Hematopoietic multipotent progenitor cell (in vitro differentiated cells): ENCODE results near the gene S100PBP. TPM values are rescaled to one million over a fixed set of nuclear protein-coding genes. Genes with fewer than 3 reads are reported as not detected.

ENCODE experiments used
- DNase-seq, 3 donors: peaks; one replicate each; pipeline ENCODE4 v3.0.0-alpha.2; 2011 to 2015; ENCODE audit warnings: low read depth in 2 of 3, low spot score in 2 of 3
- total RNA-seq: library from RNA; depleted of rRNA; stranded (reverse); fragments of >200 nt; gene quantifications from one replicate; pipeline ENCODE4 v1.2.3, GENCODE V29; 2012

S100PBP gene
- total RNA-seq, 1 donor, result 25.0 TPM

DNA sequence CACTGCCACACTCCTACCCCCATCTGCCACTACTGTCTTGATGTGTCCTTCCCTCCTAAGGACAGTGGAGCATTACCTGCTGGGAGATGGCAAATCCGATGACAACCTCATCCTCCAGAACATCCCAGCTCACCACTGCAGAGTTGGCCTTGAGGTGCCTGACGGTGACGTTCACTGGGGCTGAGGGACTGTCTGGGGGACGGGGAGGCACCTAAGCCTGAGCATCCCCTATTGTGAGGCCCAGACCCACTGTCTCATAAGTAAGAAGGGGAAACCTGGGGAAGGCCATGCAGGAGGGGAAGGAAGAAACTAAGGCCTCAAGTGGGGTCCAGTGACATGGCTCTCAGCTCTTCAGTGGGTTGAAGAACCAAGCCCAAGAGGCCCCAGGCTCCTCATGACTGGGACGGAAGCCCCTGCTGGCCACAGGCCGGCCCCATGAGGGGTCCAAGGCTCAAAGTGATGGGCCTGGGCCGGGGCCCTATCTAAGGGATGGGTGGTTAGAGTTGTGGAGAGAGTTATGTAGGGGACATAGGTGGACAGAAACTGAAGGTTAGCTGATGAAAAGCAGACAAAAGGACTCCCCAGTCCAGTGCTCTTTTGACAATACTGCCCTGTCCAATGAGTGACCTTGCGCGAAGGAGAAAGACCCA lies 51.5 kb downstream of the S100PBP start:
- no peak for DNase-seq

DNA sequence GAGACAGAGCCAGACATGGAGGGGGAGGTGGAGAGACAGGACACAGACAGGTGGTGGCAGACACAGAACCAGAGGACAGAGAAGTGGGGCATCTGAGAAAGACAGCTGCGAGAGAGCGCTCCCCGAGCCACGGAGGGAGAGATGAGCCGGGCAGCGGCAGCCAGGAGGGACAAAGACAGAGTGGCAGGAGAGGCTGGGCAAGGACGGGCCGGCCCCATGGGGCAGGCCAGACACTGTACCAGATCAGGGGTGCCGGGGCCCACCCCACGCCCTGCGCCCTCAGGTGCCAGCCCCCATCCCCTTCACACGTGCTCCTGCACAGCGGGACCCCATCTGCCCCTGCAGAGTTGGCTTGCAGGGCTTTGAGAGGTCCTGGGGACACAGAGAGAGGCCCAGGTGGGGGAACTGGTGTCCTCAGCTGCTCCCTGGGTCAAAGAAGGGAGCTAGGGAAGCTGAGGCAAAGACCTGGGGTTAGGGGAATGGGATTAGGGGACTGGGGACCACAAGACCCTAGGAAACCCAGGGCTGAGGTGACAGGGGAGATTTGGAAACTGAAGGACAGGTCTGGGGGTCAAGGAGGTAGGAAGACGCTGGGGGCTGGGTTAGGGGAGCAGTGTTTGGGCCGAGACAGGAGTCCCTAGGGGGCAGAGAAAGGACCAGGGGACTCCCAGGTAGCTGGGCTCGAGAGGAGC lies 52.6 kb downstream of the S100PBP start:
- no peak for DNase-seq

DNA sequence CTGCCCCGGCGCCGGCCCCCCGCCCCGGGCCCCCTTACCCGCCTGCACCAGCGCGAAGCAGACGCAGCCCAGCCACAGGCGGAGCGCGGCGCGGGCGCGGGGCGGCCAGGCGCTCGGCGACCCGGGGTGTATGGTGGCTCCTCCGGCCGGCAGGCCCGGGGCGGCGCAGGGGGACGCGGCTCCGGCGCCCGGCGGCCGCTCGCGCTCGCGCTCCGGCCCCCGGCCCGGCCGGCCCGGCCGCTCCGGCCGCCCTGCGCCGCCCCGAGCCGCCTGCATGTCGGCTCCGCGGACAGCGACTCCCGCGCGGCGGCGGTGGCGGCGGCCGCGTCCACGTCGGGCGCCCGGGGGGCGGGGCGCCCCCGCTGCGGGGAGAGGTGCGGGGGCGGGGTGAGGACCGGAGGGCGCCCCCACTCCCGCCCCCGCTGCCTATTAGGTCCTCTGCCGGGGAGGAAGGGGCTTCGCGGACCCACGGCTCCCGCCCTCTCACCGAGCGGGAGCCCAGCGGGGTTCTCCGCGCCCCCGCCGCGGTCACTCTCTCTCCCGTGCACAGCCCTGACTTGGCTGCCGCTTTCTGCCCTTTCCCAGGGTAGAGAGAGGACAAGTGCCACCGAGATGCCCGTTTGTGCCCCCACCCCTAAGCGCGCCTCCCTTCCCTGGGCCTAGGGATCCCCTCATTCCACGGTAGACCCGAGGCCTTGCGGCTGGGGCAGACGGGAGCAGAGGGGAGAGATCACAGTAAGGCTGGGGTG lies 53.3 kb downstream of the S100PBP start, which contains the start of gene FNDC5:
TSS of gene FNDC5 (minus strand) at position 298 of the 749 bp plus-strand sequence.
- peak in 1 of 3 donors; percentile 44 for DNase-seq

DNA sequence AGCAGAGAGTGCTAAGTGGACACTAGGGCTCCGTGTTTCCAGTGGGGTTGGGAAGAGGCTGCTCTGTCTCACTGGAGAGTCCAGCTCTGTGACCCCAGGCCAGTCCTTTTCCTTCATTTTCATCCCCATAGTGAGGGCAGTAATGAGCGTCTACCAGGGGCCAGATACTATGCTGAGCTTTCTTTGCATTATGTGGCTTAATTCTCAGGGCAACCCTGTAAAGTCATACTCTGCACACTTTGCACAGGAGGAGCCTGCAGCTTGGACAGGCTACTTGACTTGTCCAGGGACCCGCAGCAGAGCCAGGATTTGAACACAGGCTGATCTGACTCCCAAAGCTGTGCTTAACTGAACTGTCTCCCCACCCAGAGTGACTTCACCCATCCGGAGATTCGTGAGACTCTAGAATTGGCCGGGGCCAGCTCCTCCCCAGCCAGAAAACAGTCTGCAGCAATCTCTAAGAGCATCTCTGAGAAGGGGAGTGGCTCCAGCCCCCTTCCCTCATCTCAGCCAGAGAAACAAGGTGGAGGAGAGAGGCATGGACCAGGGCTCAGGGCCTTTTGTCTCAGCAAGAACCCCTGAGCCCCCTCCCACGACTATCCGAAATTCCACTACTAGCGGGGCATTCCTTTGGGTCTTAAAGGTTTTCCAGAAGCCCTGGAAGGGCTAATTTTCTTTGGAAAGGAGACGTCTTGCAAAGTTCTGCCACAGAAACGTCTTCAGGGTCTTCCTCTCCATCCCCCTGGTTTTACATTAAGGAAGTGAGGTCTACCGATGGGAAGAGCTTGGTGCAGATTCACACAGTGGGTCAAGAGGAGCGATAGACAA lies 54.1 kb downstream of the S100PBP start:
- DNase-seq, result no peak

DNA sequence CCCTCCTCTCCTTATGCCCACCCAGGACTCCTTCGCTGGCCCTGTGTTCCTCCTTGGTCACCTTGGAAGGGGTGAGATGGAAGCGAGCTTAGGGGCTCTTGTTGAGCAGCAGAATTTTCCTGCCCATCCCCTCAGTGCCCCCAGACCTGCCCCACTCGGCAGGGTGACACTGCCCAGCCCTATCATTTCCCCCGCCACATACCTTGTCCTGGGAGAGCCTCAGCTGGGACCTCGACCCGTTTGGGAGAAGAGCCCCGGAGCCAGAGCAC lies 54.7 kb downstream of the S100PBP start:
- DNase-seq, result no peak

DNA sequence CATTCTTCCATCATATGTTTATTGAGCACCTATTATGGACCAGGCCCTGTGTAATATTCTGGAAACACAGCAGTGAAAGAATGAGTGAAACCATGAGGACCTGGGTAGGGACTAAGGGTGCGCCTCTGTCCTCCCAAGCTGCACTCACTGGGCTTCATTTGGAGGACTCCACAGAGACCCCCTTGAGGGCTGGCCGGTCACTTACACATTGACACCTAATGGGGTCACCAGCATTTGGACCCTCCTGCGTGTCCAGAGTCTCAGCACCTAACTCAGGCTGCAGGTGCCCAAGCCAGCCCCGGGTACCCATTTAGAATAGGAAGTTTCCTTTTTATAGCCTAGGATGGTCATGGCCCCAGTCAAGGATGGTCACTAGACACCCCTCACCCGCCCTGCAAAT lies 56.0 kb downstream of the S100PBP start:
- no peak for DNase-seq

DNA sequence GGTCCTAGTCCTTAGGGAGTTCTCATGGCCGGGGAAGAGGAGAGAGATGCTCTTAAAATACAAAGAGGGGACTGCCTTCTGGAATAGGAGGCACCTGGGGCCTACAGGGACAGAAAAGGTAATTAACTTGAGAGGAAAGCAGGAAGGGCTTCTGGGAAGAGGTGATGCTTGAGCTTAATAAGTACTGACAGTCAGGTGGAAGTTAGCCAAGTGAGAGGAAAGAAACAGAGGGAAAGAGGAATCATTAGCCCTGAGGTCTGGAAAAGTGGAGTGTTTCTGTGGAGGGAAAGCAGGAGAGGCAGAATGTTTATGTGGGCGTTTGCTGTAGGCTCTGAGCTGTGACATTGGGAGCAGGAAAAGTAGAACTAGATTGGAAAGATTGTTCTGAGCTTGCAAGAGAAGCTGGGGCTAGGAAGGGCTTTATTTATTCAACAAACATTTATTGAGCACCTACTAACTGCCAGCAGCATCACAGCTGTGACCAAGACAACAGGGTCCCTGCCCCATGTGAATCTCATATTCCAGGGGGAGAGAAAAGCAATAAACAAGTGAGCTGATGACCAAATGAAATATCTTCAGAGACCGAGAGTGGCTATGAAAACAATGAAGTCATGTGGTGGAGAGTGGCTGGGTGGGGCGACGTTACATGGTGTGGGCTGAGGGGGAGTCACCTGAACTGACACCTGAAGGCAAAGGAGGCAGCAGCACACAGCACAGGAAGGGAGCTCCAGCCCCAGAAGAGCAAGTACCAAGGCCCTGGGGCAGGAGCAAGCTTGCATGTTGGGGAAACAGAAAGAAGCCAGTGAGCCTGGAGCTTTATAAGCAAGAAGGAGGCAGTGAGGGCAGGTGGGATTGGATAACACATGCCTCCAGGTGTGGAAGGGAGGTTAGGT lies 57.7 kb downstream of the S100PBP start:
- no peak for DNase-seq

DNA sequence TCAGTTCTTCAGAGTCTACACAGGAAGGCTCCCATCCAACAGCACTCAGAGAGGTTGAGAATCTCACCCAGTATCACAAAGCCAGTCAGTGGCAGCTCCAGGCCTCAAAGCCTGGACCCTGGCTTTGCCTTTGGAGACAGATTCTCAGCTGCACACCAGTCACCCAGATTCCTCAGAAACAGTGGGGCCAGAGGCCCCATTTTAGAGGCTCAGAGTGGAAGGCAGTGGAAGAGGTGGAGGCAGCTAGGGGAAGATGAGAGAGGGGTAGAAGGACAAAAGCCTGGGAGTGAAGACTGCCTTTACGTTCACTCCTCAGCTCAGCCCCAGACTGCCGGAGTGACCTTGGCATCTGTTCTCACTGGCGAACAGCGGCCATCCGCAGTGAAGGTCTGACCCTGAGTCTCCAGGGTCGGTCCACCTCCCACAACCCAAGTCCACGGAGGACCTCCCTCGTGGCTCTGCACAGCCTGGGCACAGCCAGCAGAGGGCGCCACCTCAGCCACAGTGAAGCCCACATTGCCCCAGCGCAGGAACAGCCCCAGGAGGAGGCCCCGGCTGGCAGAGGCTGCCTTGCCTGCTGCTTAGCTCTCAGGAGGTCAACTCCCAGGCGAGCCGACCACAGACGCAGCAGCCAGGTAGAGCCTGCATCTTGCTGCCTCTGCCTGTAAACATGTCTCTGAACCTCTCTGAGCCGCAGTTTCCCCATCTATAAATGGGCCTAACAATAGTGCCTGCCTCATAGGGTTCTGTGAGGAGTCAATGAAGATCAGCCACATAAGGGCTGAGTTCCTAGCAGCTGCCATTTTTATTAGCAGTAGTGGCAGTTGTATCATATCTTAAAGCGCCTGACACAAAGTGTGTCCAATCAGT lies 59.1 kb downstream of the S100PBP start:
- peak; percentile 24 to 77 (median 58) for DNase-seq

DNA sequence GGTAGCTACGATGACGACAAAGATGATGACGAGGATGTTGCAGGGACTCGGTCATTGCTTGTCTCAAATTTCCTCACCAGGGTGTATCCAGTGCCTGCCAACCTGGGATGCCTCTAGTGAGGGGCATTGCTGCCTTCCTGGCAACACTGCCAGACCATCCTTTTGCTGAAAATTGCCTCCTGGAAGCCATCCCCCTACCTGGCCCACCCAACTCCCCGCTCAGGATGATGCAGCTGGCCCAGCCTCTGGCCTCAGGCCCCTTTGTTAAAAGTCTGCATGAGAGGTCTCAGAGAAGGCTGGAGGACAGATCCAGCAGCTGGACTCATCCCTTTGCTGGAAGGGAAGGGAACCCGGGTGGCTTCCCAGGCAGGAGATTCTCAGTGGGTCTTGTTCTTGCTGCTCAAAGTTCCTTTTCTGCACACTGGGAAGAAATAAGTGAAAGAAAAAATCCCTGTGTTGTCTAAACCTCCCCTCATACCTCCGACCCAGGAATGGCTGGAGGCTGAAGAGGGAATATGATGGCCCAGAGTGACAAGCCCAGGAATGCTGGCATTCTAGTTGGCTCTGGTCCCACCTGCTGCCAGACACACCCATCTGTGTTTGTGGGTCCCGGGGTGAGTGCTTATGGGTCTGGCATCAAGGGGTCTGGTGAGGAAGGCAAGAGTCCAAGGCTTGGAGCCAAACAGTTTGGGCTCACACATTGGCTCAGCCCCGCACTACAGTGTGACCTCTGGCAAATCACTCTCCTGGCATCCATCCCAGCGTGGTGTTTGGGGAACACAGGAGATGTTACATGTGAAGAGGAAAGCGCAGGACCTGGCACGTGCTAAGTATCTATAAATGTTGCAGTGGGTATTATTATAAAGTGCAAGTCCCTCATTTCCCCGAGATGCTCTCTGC lies 60.0 kb downstream of the S100PBP start:
- no peak for DNase-seq

DNA sequence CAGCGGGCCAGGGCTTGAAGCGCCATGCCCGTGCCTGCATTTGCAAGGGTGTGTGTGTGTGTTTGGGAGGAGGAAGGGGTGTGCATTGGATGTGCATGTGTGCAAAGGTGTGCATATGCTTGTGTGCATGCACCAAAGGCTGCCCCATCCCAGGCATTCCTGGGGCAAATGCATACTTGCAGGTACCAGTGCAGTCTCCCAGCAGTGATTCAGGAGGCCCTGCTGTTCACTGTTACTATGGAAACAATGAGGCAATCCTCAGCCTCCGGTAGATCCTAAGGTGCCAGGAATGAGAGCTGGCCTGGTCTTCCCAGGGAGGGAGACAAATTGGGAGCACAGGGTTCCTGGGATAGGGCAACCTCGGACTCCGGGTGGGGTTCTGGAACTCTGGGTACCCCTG lies 60.7 kb downstream of the S100PBP start:
- DNase-seq, result no peak

DNA sequence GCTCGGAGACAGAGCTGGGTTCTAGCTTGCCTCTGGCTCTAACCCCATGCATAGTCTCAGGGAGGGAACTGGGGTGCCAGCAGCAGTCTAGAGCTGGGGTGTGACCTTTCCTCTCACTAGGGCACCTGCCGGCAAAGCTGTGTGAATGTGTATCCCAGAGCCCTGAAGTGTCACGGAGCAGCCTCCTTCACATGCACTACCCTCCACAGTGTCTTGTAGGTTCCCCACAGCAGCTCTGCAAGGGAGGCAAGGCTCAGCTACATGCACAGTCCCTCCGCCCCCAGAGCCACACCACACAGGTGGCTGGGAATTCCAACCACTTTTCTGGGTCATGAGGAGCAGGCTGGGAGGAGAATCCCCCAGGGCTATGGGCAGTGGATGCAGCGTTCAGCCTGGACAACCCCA lies 61.2 kb downstream of the S100PBP start:
- no peak for DNase-seq

DNA sequence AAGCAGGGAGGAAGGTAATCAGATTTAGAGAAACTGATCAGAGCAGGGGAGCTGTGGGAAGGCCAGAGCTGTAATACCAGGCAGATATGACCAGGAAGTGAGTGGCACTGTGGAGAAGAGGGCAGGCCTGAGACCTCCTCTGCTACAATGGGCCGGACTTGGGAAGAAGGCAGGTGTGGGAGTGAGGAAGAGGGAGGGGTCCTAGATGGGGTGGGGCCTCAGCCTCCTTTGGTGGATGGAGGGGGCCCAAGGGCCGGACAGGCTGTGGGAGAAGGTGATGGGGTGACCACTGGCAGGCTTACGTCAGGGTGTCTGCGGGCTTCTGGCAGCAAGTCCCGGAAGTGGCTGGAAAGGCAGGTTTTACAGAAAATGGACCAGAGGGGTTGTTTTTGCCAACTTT lies 63.8 kb downstream of the S100PBP start:
- DNase-seq, result no peak

DNA sequence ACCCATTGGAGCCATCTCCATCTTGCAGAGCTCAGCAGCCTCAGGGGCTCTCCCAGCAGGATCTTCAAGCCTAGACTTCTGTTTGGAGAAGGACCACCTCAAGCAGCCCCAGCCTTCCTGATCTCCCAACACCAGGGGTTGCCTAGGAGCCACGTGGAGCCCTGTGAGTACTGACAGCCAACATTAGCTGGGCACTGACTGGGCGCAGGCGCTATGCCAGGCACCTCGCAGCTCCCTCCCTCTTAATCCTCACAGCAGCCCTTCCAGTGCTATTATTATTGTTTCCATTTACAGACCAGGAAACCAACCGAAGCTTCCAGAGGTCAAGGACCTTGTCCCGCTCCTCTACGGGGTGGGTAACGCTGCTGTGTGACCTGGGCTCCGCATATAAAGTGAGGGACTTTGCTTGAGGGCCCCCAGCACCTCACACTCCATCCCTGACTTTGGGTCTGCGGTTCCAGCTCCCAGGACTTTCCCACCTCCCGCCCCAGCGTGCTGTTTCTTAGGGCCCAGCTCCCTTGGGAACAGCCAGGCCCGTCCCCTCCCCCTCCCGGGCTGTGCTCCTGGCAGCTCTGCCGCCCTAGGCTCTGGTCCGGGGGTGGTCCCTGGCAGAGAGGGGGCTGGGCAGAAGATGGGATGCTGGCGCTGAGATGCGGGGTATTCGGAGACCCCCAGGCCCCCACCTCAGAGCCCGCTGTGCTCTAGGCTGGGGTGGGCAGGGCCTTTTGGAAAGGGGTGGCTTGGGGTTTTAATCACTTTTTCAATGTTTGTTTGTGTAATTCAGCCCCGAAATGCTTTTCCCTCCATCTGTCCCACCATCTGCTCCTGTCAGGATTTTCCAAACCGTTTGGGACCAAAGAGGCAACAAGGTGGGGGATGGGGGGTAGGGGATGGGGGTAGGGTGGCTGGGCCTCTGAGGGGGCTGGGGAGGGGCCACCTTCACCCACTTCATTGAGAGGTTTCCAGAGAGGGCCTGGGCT lies 64.7 kb downstream of the S100PBP start:
- no peak for DNase-seq

DNA sequence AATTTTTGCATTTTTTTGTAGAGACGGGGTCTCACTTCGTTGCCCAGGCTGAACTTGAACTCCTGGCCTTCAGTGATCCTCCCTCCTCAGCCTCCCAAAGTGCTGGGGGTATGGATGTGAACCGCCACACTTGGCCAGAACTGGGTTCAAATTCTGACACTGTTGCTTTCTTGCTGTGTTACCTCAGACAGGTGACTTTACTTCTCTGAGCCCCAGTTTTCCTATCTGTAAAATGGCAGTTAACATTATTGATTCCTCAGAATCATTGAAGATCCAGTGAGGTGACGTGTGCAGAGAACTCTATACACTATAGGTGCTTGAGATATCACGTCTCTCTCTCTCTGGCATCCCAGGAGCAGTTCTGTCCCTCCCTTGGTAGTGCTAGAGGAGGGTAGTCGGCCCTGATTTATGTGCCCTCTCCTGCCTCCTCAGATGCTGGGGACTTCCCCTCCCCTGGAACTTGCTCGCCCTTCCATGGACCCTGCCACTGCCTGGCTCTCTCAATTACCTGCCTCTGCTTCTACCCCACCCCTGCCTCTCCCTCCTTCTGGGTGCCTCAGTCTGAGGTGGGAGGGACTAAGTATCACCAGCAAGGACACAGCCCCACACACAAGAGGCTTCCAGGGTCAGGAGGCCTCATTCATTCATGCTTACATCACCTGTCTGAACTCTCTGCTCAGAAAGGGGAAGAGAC lies 66.0 kb downstream of the S100PBP start:
- DNase-seq, result no peak

DNA sequence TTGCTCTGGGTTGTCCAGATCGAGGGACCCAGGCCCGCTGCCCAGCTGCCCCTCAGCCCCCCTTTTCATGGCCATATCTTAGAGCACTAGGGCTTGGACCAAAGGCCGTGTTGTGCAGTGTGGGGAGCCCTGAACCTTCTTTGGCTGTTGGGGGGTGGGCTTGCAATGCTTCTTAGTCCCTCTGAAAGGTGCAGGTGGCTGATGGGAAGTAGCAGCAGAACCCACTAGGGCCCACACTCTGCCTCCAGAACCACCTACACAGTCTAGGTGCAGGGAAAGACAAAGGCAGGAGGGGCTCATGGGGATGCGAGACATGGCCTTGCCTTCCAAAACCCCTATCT lies 66.5 kb downstream of the S100PBP start:
- no peak for DNase-seq

DNA sequence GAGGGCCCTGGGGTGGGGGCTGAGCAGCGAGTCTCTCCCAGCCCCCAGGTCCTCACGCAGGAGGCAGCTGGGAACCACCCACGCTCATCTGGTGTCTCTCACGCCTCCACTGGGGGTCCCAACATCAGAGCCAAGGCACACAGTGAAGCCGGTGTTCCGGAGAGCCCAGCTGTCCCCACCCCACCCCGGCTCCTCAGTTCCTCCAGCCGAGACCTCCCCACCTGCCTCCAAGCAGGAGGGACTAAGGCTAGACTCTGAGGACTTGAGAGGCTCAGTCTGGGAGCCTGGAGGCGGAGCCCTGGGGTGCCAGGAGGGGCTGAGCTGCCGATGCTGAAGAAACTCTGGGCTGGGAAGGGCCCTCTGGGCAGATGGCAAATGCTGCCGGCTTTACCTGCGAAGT lies 67.3 kb downstream of the S100PBP start:
- no peak for DNase-seq

DNA sequence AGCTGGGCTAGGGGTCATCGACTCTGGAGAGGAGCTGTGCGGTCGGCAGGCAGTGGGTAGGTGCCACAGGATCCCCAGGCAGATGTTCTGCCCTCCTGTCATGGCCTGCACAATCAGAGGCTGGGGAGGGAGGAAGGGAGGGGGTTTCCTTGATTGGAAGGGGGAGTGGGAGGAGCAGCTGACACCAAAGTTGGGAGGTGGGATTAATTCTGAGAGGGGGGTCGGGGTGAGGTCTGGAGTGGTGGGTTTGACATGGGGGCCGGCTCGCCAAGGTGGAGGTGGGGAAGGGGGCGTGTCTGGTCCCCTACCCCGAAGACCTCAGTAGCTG lies 68.2 kb downstream of the S100PBP start:
- DNase-seq, result no peak
